Ishikawa (cell line): ENCODE results near the gene PLRG1.

Experiments
- CEBPB ChIP-seq: IDR thresholded peaks from 2 replicates; pipeline ENCODE4 v1.6.1; 2012
- REST ChIP-seq: IDR thresholded peaks from 2 replicates; pipeline ENCODE4 v1.6.1; 2012; ENCODE audit warnings: low read depth, mild to moderate bottlenecking
- TAF1 ChIP-seq: IDR thresholded peaks from 2 replicates; pipeline ENCODE4 v1.6.1; 2012; ENCODE audit warnings: low read depth, mild to moderate bottlenecking

DNA sequence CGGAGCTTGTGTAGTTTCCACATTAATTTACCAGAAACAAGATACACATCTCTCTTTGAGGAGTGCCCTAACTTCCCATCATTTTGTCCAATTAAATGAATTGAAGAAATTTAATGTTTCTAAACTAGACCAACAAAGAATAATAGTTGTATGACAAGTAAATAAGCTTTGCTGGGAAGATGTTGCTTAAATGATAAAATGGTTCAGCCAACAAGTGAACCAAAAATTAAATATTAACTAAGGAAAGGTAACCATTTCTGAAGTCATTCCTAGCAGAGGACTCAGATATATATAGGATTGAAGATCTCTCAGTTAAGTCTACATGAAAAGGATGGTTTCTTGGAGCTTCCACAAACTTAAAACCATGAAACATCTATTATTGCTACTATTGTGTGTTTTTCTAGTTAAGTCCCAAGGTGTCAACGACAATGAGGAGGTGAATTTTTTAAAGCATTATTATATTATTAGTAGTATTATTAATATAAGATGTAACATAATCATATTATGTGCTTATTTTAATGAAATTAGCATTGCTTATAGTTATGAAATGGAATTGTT lies 12.6 kb upstream of the PLRG1 start, which contains the start of gene FGB:
- TF ChIP-seq TAF1: no peak
- TF ChIP-seq REST: no peak
- no peak for TF ChIP-seq CEBPB
